GM12878 (cell line): ENCODE measurements around the gene ZNF69. TPM values are rescaled to one million over a fixed set of nuclear protein-coding genes. Genes with fewer than 3 reads are reported as not detected.
"Not testable (repeated sequence)": the region's sequence is repeated elsewhere in the genome, so short reads cannot be mapped to it uniquely, and the experiment has no call there.

Source experiments
- ATAC-seq: fragments of 200-7000 bp; cut with Tn5 transposase; 3 replicates; pipeline ENCODE4 v1.9.1; 2020; ENCODE audit warnings: mild to moderate bottlenecking, moderate library complexity
- BruUV-seq: library from RNA; stranded (reverse); fragments of 400-500 nt; replicated peaks from 2 replicates; lab custom pipeline; 2021; lab: Mats Ljungman, UMichigan
- CTCF ChIA-PET: fragments of 300-600 bp; sonication (Branson Sonifier 250); formaldehyde crosslinking; extraction: SDS; loops from one replicate; lab custom pipeline; 2021; ENCODE audit warnings: inconsistent platforms; lab: Yijun Ruan, JAX
- POLR2A ChIA-PET: fragments of 350-600 bp; formaldehyde crosslinking; extraction: SDS; loops from one replicate; lab custom pipeline; 2021; ENCODE audit warnings: inconsistent platforms; lab: Charles Lee
- RAD21 ChIA-PET: fragments of 300-600 bp; sonication (Branson Sonifier 250); formaldehyde crosslinking; loops from one replicate; lab custom pipeline; 2023; ENCODE audit warnings: antibody characterized with exemption; ENCODE audit not compliant: unreplicated experiment; lab: Charles Lee
- SMC1A ChIA-PET: fragments of 300-600 bp; sonication (Branson Sonifier 250); formaldehyde crosslinking; loops from one replicate; lab custom pipeline; 2023; ENCODE audit not compliant: unreplicated experiment, uncharacterized antibody; lab: Charles Lee
- DNase-seq: peaks from one replicate; pipeline ENCODE4 v3.0.0-alpha.2; 2011; ENCODE audit warnings: low read depth, low spot score
- FAIRE-seq: peaks from 3 replicates; lab custom pipeline; 2011; peaks lifted over from hg19 to GRCh38; lab: Jason Lieb, UNC
- H2AFZ ChIP-seq: 2 replicates; pipeline ENCODE4 v1.6.0; 2011; ENCODE audit warnings: low read depth, low read length, control low read depth; ENCODE audit not compliant: control insufficient read depth
- H3K27ac ChIP-seq: 2 replicates; pipeline ENCODE4 v1.5.1; 2011; ENCODE audit warnings: control low read depth; ENCODE audit not compliant: control insufficient read depth, insufficient read depth
- H3K27me3 ChIP-seq, 2 experiments: replicated peaks in 1 of 2; 2 replicates each; pipeline versions ENCODE4 v1.6.0 to v1.6.1; 2011; ENCODE audit warnings: low read length in 1 of 2; ENCODE audit not compliant: control insufficient read depth in 2 of 2, insufficient read depth in 2 of 2
- H3K36me3 ChIP-seq, 2 experiments: 2 replicates each; pipeline ENCODE4 v1.5.1; 2011; ENCODE audit warnings: low read length in 1 of 2; ENCODE audit not compliant: control insufficient read depth in 2 of 2, insufficient read depth in 2 of 2
- H3K4me1 ChIP-seq: 2 replicates; pipeline ENCODE4 v1.6.1; 2011; ENCODE audit warnings: mild to moderate bottlenecking, low read length, moderate library complexity, mixed read lengths; ENCODE audit not compliant: control insufficient read depth, insufficient read depth
- H3K4me2 ChIP-seq: 2 replicates; pipeline ENCODE4 v1.6.0; 2011; ENCODE audit warnings: control low read depth; ENCODE audit not compliant: control insufficient read depth, insufficient read depth
- H3K4me3 ChIP-seq: fragments of 200-600 bp; sonication (generic); 2 replicates; pipeline ENCODE4 v1.5.1; 2016
- H3K79me2 ChIP-seq: 2 replicates; pipeline ENCODE4 v1.6.0; 2011; ENCODE audit warnings: low read length; ENCODE audit not compliant: control insufficient read depth, insufficient read depth
- H3K9ac ChIP-seq: 2 replicates; pipeline ENCODE4 v1.8.0; 2011; ENCODE audit warnings: low read length, control low read depth, mixed read lengths; ENCODE audit not compliant: control insufficient read depth, insufficient read depth
- H3K9me3 ChIP-seq: replicated peaks from 3 replicates; pipeline ENCODE4 v1.5.1; 2011; ENCODE audit warnings: mild to moderate bottlenecking, low read length; ENCODE audit not compliant: control insufficient read depth, insufficient read depth
- H4K20me1 ChIP-seq: 2 replicates; pipeline ENCODE4 v1.6.0; 2011; ENCODE audit not compliant: control insufficient read depth, insufficient read depth
- CBX5 ChIP-seq: sonication (generic); IDR thresholded peaks from 2 replicates; pipeline ENCODE4 v1.6.1; 2016; ENCODE audit warnings: low read depth, moderate library complexity, mild to moderate bottlenecking, inconsistent platforms
- ETV6 ChIP-seq, 2 experiments: fragments of 450-650 bp in 1 of 2; IDR thresholded peaks in 1 of 2; conservative IDR thresholded peaks in 1 of 2; 2 replicates each; pipeline ENCODE4 v1.6.1; 2014; ENCODE audit warnings: antibody characterized with exemption in 1 of 2, borderline replicate concordance in 1 of 2, low read depth in 1 of 2, mild to moderate bottlenecking in 1 of 2, moderate library complexity in 1 of 2
- KLF5 ChIP-seq: fragments of 450-650 bp; IDR thresholded peaks from 2 replicates; pipeline ENCODE4 v1.6.1; 2014; ENCODE audit warnings: mild to moderate bottlenecking; ENCODE audit not compliant: partially characterized antibody
- PAX5 ChIP-seq: IDR thresholded peaks from 2 replicates; pipeline ENCODE4 v1.6.1; 2011; ENCODE audit warnings: low read depth, low read length, borderline replicate concordance
- SIN3A ChIP-seq: IDR thresholded peaks from 2 replicates; pipeline ENCODE4 v1.6.1; 2012; ENCODE audit warnings: low read depth, low read length, improper control_type of control experiment
- SREBF2 ChIP-seq: IDR thresholded peaks from 2 replicates; pipeline ENCODE4 v1.6.1; 2012; ENCODE audit warnings: mild to moderate bottlenecking, low read length
- WGBS: methylation state at CpG from one replicate; pipeline ENCODE4 v1.1.6; 2016; ENCODE audit warnings: low lambda C conversion rate; ENCODE audit not compliant: insufficient replicate concordance, insufficient coverage; ENCODE audit errors: missing lambda C conversion rate; 5-methylcytosine and 5-hydroxymethylcytosine counted together
- in situ Hi-C: fragments of 300-500 bp; cut with MboI; formaldehyde crosslinking; loops from 9 replicates; pipeline ENCODE4 v1.14.3; 2018; ENCODE audit warnings: mixed read lengths
- intact Hi-C: fragments of 100-400 bp; cut with micrococcal nuclease; formaldehyde crosslinking; loops from one replicate; pipeline ENCODE4 v1.14.2; 2022; ENCODE audit not compliant: unreplicated experiment
- polyA plus RNA-seq, 11 experiments: library from polyadenylated mRNA; depleted of rRNA in 4 of 11; unstranded in 6 of 11; stranded (reverse) in 5 of 11; fragments of >200 nt; fragmentation: Nextera tagmentation in 4 of 11; fragmentation: Illumina TruSeq in 1 of 11; extraction: Ambion mirVana in 4 of 11; extraction: Trizol in 1 of 11; gene quantifications; 1 replicate in 1 of 11; 2 replicates in 10 of 11; pipeline versions ENCODE4 v1.2.1 to v1.2.3, GENCODE V29; 2011 to 2016; ENCODE audit warnings: inconsistent platforms in 2 of 11, missing spikeins in 2 of 11, low read depth in 1 of 11
- total RNA-seq, 4 experiments: library from RNA; depleted of rRNA in 3 of 4; stranded (reverse); fragments of >200 nt in 3 of 4; fragmentation: Illumina TruSeq in 1 of 4; extraction: Trizol in 1 of 4; gene quantifications; 2 replicates each; pipeline versions ENCODE4 v1.2.1 to v1.2.3, GENCODE V29; 2013 to 2021
- TF ChIP-seq, protein P1 (sequence below): IDR thresholded peaks from 2 replicates; pipeline ENCODE4 v1.6.1; 2011; ENCODE audit warnings: borderline replicate concordance, low read depth, mild to moderate bottlenecking, moderate library complexity, low read length; ENCODE audit not compliant: insufficient read depth, poor library complexity, severe bottlenecking

Gene ZNF69
- total and polyA plus RNA-seq, 10 of the 15 experiments (the other 5 are each of a cell fraction or from before 2014, with no cell fraction given) = 0.15 to 0.63 (median 0.49) TPM

- CTCF ChIA-PET = no interaction called here
- FAIRE-seq (no peak), DNase-seq (no peak), ATAC-seq (no peak)
- RAD21 ChIA-PET = no interaction called here
- Histone ChIP-seq H3K27me3 (no peaks in the 10 kb centered on the region), H3K4me3 (no peak overlapping the region), H3K9me3 (peaks cover 15% of the 10 kb centered on the region; the same call in 2 of the 3 replicates), H2AFZ (no peak overlapping the region), H4K20me1 (no peaks in the 10 kb centered on the region), H3K4me1 (no peaks in the 10 kb centered on the region), H3K27ac (no peak overlapping the region), H3K9ac (no peak overlapping the region), H3K4me2 (no peak overlapping the region), H3K79me2 (no peaks in the 10 kb centered on the region), H3K36me3 (no peaks in the 10 kb centered on the region)
- POLR2A ChIA-PET = no interaction called here
- TF ChIP-seq ETV6 (conservative IDR thresholded peaks at IDR 0.05 in 1 of 2, IDR thresholded peaks at IDR 0.05 in 1 of 2; ENCODE audit: borderline replicate concordance in 1 of 2, low read depth in 1 of 2) = no peak
- TF ChIP-seq SIN3A = no peak
- TF ChIP-seq SREBF2 = no peak
- TF ChIP-seq, protein P1, sequence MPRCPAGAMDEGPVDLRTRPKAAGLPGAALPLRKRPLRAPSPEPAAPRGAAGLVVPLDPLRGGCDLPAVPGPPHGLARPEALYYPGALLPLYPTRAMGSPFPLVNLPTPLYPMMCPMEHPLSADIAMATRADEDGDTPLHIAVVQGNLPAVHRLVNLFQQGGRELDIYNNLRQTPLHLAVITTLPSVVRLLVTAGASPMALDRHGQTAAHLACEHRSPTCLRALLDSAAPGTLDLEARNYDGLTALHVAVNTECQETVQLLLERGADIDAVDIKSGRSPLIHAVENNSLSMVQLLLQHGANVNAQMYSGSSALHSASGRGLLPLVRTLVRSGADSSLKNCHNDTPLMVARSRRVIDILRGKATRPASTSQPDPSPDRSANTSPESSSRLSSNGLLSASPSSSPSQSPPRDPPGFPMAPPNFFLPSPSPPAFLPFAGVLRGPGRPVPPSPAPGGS = no peak
- peak; percentile 41 for TF ChIP-seq KLF5
- TF ChIP-seq CBX5 = 0 out of 2 replicates have a peak, but pooled peaks have one; percentile 38
- TF ChIP-seq PAX5 = no peak
- BruUV-seq = no TSS peak
- SMC1A ChIA-PET = no interaction called here
- in situ Hi-C loops (no loop called here), intact Hi-C loops (no loop called here)
- WGBS = 33% methylated on average over 3 of the region's 3 CpGs
Observed at GRCh38 chr19:11905928-11906327, 18.3 kb downstream of the ZNF69 start.

- in situ Hi-C loops, H3K4me3 ChIP-seq, H3K79me2 ChIP-seq, H3K27me3 ChIP-seq, H4K20me1 ChIP-seq, H3K4me2 ChIP-seq, intact Hi-C loops, RAD21 ChIA-PET, DNase-seq, H3K36me3 ChIP-seq, H3K4me1 ChIP-seq, ATAC-seq, H3K9me3 ChIP-seq, POLR2A ChIA-PET, BruUV-seq, H2AFZ ChIP-seq, H3K27ac ChIP-seq, H3K9ac ChIP-seq, CTCF ChIA-PET, FAIRE-seq, SMC1A ChIA-PET: not testable (repeated sequence)
- WGBS = 0% methylated on average over 1 of the region's 1 CpG
Observed at GRCh38 chr19:11911937-11912336, 24.4 kb downstream of the ZNF69 start.

DNA sequence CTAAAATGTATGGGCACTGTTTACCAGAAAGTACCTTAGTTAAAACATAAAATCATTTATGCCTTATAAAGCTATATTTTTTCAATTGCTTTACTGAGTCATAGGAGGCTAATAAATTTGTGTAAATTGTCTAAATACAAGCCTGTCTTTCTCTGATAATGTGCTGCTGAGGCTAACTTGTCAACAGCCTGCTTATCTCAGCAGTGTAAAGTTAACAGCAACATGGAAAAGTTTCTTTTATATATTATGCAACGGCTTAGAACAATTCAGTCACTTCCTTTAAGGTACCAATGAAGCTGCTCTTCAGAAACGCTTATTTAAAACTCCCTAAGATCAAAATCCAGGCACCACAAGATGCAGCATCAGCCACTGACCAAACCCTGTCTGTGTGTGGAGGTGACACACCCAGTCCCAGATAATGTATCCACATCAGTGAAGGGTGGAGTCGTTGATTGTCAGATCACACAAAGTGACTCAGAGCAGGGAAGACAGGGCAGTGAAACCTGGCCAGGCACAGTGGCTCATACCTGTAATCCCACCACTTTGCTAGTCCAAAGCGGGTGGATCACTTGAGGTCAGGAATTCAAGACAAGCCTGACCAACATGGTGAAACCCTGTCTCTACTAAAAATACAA, 27.0 kb downstream of the ZNF69 start:
- ATAC-seq, H4K20me1 ChIP-seq, DNase-seq, H3K9ac ChIP-seq, H3K4me2 ChIP-seq, H3K4me1 ChIP-seq, H3K9me3 ChIP-seq, H2AFZ ChIP-seq, H3K27ac ChIP-seq, RAD21 ChIA-PET, in situ Hi-C loops, H3K4me3 ChIP-seq, H3K27me3 ChIP-seq, SMC1A ChIA-PET, BruUV-seq, FAIRE-seq, H3K79me2 ChIP-seq, H3K36me3 ChIP-seq, intact Hi-C loops: not testable (repeated sequence)
- CTCF ChIA-PET = interaction anchor here (2.0 kb wide), 1 partner anchor 9 kb away, joined by 7 read pairs; no protein-coding TSS in a partner anchor
- WGBS = 66% methylated on average over 4 of the region's 4 CpGs
- POLR2A ChIA-PET = interaction anchor here (0.7 kb wide), 1 partner anchor 645 kb away, joined by 4 read pairs; no protein-coding TSS in a partner anchor
